HCT116 (cell line): ENCODE measurements around the gene PPP1R10. TPM values are rescaled to one million over a fixed set of nuclear protein-coding genes. Genes with fewer than 3 reads are reported as not detected.

ENCODE experiments used
- ATAC-seq: fragments of 200-7000 bp; cut with Tn5 transposase; 2 replicates; pipeline ENCODE4 v1.9.1; 2020; ENCODE audit warnings: mild to moderate bottlenecking, moderate library complexity
- BruUV-seq: library from RNA; stranded (reverse); fragments of 400-500 nt; replicated peaks from 2 replicates; lab custom pipeline; 2021; lab: Mats Ljungman, UMichigan
- CTCF ChIA-PET: fragments of 300-600 bp; sonication (Branson Sonifier 250); formaldehyde crosslinking; loops from one replicate; lab custom pipeline; 2021; ENCODE audit warnings: antibody characterized with exemption; lab: Charles Lee
- POLR2A ChIA-PET: fragments of 300-600, 350-600 bp; sonication (Branson Sonifier 250); formaldehyde crosslinking; loops from one replicate; lab custom pipeline; 2021; ENCODE audit warnings: antibody characterized with exemption; lab: Charles Lee
- RAD21 ChIA-PET, 2 experiments: fragments of 300-600 bp; sonication (Branson Sonifier 250); formaldehyde crosslinking; loops; one replicate each; lab custom pipeline; 2023; ENCODE audit warnings: low total read pairs in 2 of 2; ENCODE audit not compliant: uncharacterized antibody in 2 of 2, unreplicated experiment in 2 of 2, low non-redundant PET in 1 of 2; lab: Charles Lee
- DNase-seq: peaks from one replicate; pipeline ENCODE4 v3.0.0-alpha.2; 2010; ENCODE audit warnings: low read depth, low spot score
- H2AFZ ChIP-seq: fragments of 200-600 bp; shearing (Covaris generic), sonication (generic); 2 replicates; pipeline ENCODE4 v1.6.1; 2017; ENCODE audit warnings: low read depth, mixed run types, mixed read lengths, antibody characterized with exemption, low read length; ENCODE audit not compliant: poor library complexity, severe bottlenecking
- H3K27ac ChIP-seq: 2 replicates; pipeline ENCODE4 v1.5.1; 2012; ENCODE audit warnings: low read depth, low read length
- H3K27me3 ChIP-seq: fragments of 200-600 bp; sonication (generic); 2 replicates; pipeline ENCODE4 v1.6.1; 2016; ENCODE audit warnings: mixed run types, low read length, mixed read lengths; ENCODE audit not compliant: insufficient read depth
- H3K36me3 ChIP-seq, 2 experiments: fragments of 200-500 bp in 1 of 2; fragments of 200-600 bp in 1 of 2; sonication (Bioruptor generic) in 1 of 2; sonication (generic) in 1 of 2; 2 replicates each; pipeline versions ENCODE4 v1.5.1 to v1.6.1; 2014 to 2016; ENCODE audit warnings: low read length in 2 of 2, inconsistent platforms in 1 of 2, mixed read lengths in 1 of 2, mixed run types in 1 of 2; ENCODE audit not compliant: insufficient read depth in 2 of 2, control insufficient read depth in 1 of 2
- H3K4me1 ChIP-seq, 2 experiments: fragments of 200-600 bp in 1 of 2; sonication (generic) in 1 of 2; 2 replicates each; pipeline versions ENCODE4 v1.5.1 to v1.6.1; 2012 to 2017; ENCODE audit warnings: low read length in 2 of 2, inconsistent platforms in 1 of 2, mild to moderate bottlenecking in 1 of 2, mixed read lengths in 1 of 2, mixed run types in 1 of 2, moderate library complexity in 1 of 2; ENCODE audit not compliant: insufficient read depth in 2 of 2, control insufficient read depth in 1 of 2
- H3K4me2 ChIP-seq: fragments of 200-600 bp; sonication (generic); 2 replicates; pipeline ENCODE4 v1.6.1; 2017; ENCODE audit warnings: mixed run types, low read length, mixed read lengths
- H3K4me3 ChIP-seq, 2 experiments: fragments of 200-600 bp in 1 of 2; sonication (generic) in 1 of 2; replicated peaks in 1 of 2; 2 replicates each; pipeline ENCODE4 v1.5.1; 2011 to 2016; ENCODE audit warnings: low read length in 2 of 2, control low read depth in 1 of 2, low read depth in 1 of 2, mild to moderate bottlenecking in 1 of 2, mixed read lengths in 1 of 2, mixed run types in 1 of 2
- H3K79me2 ChIP-seq: fragments of 200-600 bp; sonication (generic); 2 replicates; pipeline ENCODE4 v1.6.1; 2017; ENCODE audit warnings: mild to moderate bottlenecking, mixed run types, low read length, moderate library complexity, mixed read lengths; ENCODE audit not compliant: insufficient read depth
- H3K9ac ChIP-seq: fragments of 200-600 bp; sonication (generic); 2 replicates; pipeline ENCODE4 v1.6.1; 2016; ENCODE audit warnings: low read length, mixed read lengths
- H3K9me2 ChIP-seq: fragments of 200-600 bp; sonication (generic), shearing (Covaris generic); 2 replicates; pipeline ENCODE4 v1.6.1; 2017; ENCODE audit warnings: mixed run types, mild to moderate bottlenecking, moderate library complexity; ENCODE audit not compliant: insufficient read depth
- H3K9me3 ChIP-seq, 2 experiments: fragments of 200-500 bp in 1 of 2; fragments of 200-600 bp in 1 of 2; sonication (Bioruptor generic) in 1 of 2; sonication (generic) in 1 of 2; 2 replicates each; pipeline ENCODE4 v1.6.1; 2014 to 2017; ENCODE audit warnings: low read length in 2 of 2, mixed read lengths in 2 of 2, inconsistent platforms in 1 of 2, low read depth in 1 of 2, mild to moderate bottlenecking in 1 of 2, mixed run types in 1 of 2, moderate library complexity in 1 of 2; ENCODE audit not compliant: control insufficient read depth in 1 of 2, insufficient read depth in 1 of 2
- H4K20me1 ChIP-seq: fragments of 200-600 bp; sonication (generic), shearing (Covaris generic); 2 replicates; pipeline ENCODE4 v1.6.1; 2017; ENCODE audit warnings: mixed run types, mild to moderate bottlenecking, moderate library complexity; ENCODE audit not compliant: insufficient read depth
- CEBPB ChIP-seq: IDR thresholded peaks from 2 replicates; pipeline ENCODE4 v1.6.1; 2012; ENCODE audit warnings: low read depth
- EGR1 ChIP-seq: IDR thresholded peaks from 2 replicates; pipeline ENCODE4 v1.6.1; 2012; ENCODE audit warnings: low read depth
- ELF1 ChIP-seq: IDR thresholded peaks from 2 replicates; pipeline ENCODE4 v1.6.1; 2012; ENCODE audit warnings: low read depth, borderline replicate concordance
- JUND ChIP-seq: IDR thresholded peaks from 2 replicates; pipeline ENCODE4 v1.6.1; 2012
- POLR2A ChIP-seq: IDR thresholded peaks from 2 replicates; pipeline ENCODE4 v1.7.0; 2011; ENCODE audit warnings: borderline replicate concordance; ENCODE audit not compliant: insufficient read depth, insufficient read length; ENCODE audit errors: extremely low read depth
- RAD21 ChIP-seq: IDR thresholded peaks from 2 replicates; pipeline ENCODE4 v1.6.1; 2012; ENCODE audit warnings: low read depth, mild to moderate bottlenecking
- SP1 ChIP-seq: IDR thresholded peaks from 2 replicates; pipeline ENCODE4 v1.6.1; 2012; ENCODE audit warnings: low read depth
- TCF7L2 ChIP-seq: IDR thresholded peaks from 2 replicates; pipeline ENCODE4 v1.7.0; 2011; ENCODE audit warnings: borderline replicate concordance, inconsistent platforms; ENCODE audit not compliant: insufficient read depth, insufficient read length; ENCODE audit errors: extremely low read depth
- YY1 ChIP-seq: IDR thresholded peaks from 2 replicates; pipeline ENCODE4 v1.6.1; 2011; ENCODE audit warnings: low read length, low read depth, moderate library complexity, mild to moderate bottlenecking; ENCODE audit not compliant: insufficient replicate concordance; ENCODE audit errors: extremely low read depth
- intact Hi-C: fragments of 100-400 bp; cut with micrococcal nuclease; formaldehyde crosslinking; loops from 2 replicates; pipeline ENCODE4 v1.10.0; 2022
- total RNA-seq: library from RNA; stranded (reverse); gene quantifications from one replicate; pipeline ENCODE4 v1.2.1, GENCODE V29; 2021; ENCODE audit not compliant: unreplicated experiment
- TF ChIP-seq, protein P1 (sequence below): IDR thresholded peaks from 2 replicates; pipeline ENCODE4 v1.6.1; 2012
- TF ChIP-seq, protein P2 (sequence below), 3 experiments: fragments of 200-600 bp in 1 of 3; sonication (generic) in 1 of 3; IDR thresholded peaks in 2 of 3; conservative IDR thresholded peaks in 1 of 3; 2 replicates each; pipeline ENCODE4 v1.5.1; 2012 to 2017; ENCODE audit warnings: low read depth in 2 of 3, low read length in 2 of 3, antibody characterized with exemption in 1 of 3, borderline replicate concordance in 1 of 3, control low read depth in 1 of 3, mild to moderate bottlenecking in 1 of 3, mixed read lengths in 1 of 3, mixed run types in 1 of 3, moderate library complexity in 1 of 3; ENCODE audit not compliant: insufficient read depth in 1 of 3
- TF ChIP-seq, protein P3 (sequence below): IDR thresholded peaks from 2 replicates; pipeline ENCODE4 v1.6.1; 2012; ENCODE audit warnings: low read depth

PPP1R10 gene
- total RNA-seq, 1 experiment from 2014 or later, result 104 TPM

DNA sequence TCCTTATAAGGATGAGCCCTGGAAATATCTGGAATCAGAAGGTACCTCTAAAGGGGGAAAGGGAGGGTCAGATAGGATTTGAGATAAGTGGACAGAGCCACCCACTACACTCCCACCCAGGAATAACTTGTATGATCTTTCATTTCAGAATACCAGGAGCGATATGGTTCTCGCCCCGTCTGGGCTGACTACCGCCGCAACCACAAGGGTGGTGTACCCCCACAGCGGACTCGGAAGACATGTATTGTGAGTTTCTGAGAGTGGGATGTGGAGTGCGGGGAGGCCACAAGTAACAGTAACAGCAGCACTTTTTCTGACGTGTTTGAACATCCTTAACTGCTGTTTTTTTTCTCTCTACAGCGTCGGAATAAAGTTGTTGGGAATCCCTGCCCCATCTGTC is 2.5 kb upstream of the PPP1R10 start:
- Histone ChIP-seq H3K9me2 (no peaks in the 10 kb centered on the region), H3K27ac (no peak overlapping the region), H3K27me3 (no peaks in the 10 kb centered on the region), H3K4me2 (peak overlapping the region; percentile 85; the same call in 1 of the 2 replicates), H2AFZ (no peak overlapping the region), H3K36me3 (peaks cover 41 to 53% of the 10 kb centered on the region in 2 experiments), H3K9ac (peak overlapping the region; percentile 98), H4K20me1 (no peaks in the 10 kb centered on the region; the same call in 1 of the 2 replicates), H3K4me3 (peak overlapping the region in 1 of 2 experiments; percentile 68; a peak in 1 of 4 replicates), H3K9me3 (no peaks in the 10 kb centered on the region), H3K79me2 (peaks cover 58% of the 10 kb centered on the region), H3K4me1 (peaks cover 6 to 29% of the 10 kb centered on the region in 2 experiments; a peak in 3 of 4 replicates)
- BruUV-seq, result no TSS peak
- DNase-seq, result no peak
- ATAC-seq, result no peak
- ChIA-PET POLR2A (no interaction called here), RAD21 (no interaction called here), CTCF (no interaction called here)
- intact Hi-C loops, result loop anchor here (10.0 kb wide), 1 partner anchor 195 kb away; no protein-coding TSS in a partner anchor
- TF ChIP-seq JUND (no peak), SP1 (no peak), YY1 (no peak), EGR1 (no peak), ELF1 (no peak), CEBPB (no peak), TCF7L2 (no peak), POLR2A (no peak), RAD21 (no peak)
- TF ChIP-seq, protein P1, sequence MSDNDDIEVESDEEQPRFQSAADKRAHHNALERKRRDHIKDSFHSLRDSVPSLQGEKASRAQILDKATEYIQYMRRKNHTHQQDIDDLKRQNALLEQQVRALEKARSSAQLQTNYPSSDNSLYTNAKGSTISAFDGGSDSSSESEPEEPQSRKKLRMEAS, result no peak
- TF ChIP-seq, protein P2, sequence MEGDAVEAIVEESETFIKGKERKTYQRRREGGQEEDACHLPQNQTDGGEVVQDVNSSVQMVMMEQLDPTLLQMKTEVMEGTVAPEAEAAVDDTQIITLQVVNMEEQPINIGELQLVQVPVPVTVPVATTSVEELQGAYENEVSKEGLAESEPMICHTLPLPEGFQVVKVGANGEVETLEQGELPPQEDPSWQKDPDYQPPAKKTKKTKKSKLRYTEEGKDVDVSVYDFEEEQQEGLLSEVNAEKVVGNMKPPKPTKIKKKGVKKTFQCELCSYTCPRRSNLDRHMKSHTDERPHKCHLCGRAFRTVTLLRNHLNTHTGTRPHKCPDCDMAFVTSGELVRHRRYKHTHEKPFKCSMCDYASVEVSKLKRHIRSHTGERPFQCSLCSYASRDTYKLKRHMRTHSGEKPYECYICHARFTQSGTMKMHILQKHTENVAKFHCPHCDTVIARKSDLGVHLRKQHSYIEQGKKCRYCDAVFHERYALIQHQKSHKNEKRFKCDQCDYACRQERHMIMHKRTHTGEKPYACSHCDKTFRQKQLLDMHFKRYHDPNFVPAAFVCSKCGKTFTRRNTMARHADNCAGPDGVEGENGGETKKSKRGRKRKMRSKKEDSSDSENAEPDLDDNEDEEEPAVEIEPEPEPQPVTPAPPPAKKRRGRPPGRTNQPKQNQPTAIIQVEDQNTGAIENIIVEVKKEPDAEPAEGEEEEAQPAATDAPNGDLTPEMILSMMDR (IDR thresholded peaks at IDR 0.05 in 2 of 3, conservative IDR thresholded peaks at IDR 0.05 in 1 of 3; ENCODE audit: borderline replicate concordance in 1 of 3, insufficient read depth in 1 of 3, low read depth in 2 of 3, low read length in 2 of 3), result no peak
- TF ChIP-seq, protein P3, sequence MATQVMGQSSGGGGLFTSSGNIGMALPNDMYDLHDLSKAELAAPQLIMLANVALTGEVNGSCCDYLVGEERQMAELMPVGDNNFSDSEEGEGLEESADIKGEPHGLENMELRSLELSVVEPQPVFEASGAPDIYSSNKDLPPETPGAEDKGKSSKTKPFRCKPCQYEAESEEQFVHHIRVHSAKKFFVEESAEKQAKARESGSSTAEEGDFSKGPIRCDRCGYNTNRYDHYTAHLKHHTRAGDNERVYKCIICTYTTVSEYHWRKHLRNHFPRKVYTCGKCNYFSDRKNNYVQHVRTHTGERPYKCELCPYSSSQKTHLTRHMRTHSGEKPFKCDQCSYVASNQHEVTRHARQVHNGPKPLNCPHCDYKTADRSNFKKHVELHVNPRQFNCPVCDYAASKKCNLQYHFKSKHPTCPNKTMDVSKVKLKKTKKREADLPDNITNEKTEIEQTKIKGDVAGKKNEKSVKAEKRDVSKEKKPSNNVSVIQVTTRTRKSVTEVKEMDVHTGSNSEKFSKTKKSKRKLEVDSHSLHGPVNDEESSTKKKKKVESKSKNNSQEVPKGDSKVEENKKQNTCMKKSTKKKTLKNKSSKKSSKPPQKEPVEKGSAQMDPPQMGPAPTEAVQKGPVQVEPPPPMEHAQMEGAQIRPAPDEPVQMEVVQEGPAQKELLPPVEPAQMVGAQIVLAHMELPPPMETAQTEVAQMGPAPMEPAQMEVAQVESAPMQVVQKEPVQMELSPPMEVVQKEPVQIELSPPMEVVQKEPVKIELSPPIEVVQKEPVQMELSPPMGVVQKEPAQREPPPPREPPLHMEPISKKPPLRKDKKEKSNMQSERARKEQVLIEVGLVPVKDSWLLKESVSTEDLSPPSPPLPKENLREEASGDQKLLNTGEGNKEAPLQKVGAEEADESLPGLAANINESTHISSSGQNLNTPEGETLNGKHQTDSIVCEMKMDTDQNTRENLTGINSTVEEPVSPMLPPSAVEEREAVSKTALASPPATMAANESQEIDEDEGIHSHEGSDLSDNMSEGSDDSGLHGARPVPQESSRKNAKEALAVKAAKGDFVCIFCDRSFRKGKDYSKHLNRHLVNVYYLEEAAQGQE, result no peak
